Mucosa of stomach (tissue), 1 donor: ENCODE results near the gene ANKRD10.

ENCODE experiments used
- H3K27me3 ChIP-seq: one replicate; pipeline ENCODE4 v1.7.0; 2013; ENCODE audit warnings: mild to moderate bottlenecking, low read length; ENCODE audit not compliant: control insufficient read depth, insufficient read depth
- H3K36me3 ChIP-seq: one replicate; pipeline ENCODE4 v1.7.0; 2013; ENCODE audit warnings: low read length; ENCODE audit not compliant: control insufficient read depth, insufficient read depth
- H3K4me1 ChIP-seq: one replicate; pipeline ENCODE4 v1.7.0; 2013; ENCODE audit warnings: mild to moderate bottlenecking, low read length; ENCODE audit not compliant: control insufficient read depth, insufficient read depth
- H3K4me3 ChIP-seq: one replicate; pipeline ENCODE4 v1.7.0; 2013; ENCODE audit warnings: low read length
- H3K9ac ChIP-seq: one replicate; pipeline ENCODE4 v1.7.0; 2013; ENCODE audit warnings: mild to moderate bottlenecking, low read length, moderate library complexity
- H3K9me3 ChIP-seq: one replicate; pipeline ENCODE4 v1.7.0; 2013; ENCODE audit warnings: mild to moderate bottlenecking, low read length, moderate library complexity; ENCODE audit not compliant: control insufficient read depth
- donor health status: Pancreatic carcinoma.

Gene ANKRD10

GRCh38 chr13:110886870-110887596 is 27.8 kb downstream of the ANKRD10 start:
- H3K27me3 ChIP-seq, result no peaks in the 10 kb centered on the region
- no peak overlapping the region for H3K9ac ChIP-seq
- no peak overlapping the region for H3K4me3 ChIP-seq
- no peaks in the 10 kb centered on the region for H3K9me3 ChIP-seq
- H3K4me1 ChIP-seq, result no peaks in the 10 kb centered on the region
- H3K36me3 ChIP-seq, result no peaks in the 10 kb centered on the region

- Histone ChIP-seq H3K9me3 (no peaks in the 10 kb centered on the region), H3K27me3 (no peaks in the 10 kb centered on the region), H3K36me3 (no peaks in the 10 kb centered on the region), H3K4me3 (no peak overlapping the region), H3K9ac (no peak overlapping the region), H3K4me1 (no peaks in the 10 kb centered on the region)
These were observed 28.7 kb downstream of the ANKRD10 start for GRCh38 chr13:110885966-110886869.

- Histone ChIP-seq H3K36me3 (no peaks in the 10 kb centered on the region), H3K4me3 (no peak overlapping the region), H3K4me1 (no peaks in the 10 kb centered on the region), H3K9ac (no peak overlapping the region), H3K27me3 (no peaks in the 10 kb centered on the region), H3K9me3 (no peaks in the 10 kb centered on the region)
These were observed 29.4 kb downstream of the ANKRD10 start for GRCh38 chr13:110885516-110885915.

- Histone ChIP-seq H3K36me3 (no peaks in the 10 kb centered on the region), H3K9ac (no peak overlapping the region), H3K27me3 (no peaks in the 10 kb centered on the region), H3K9me3 (no peaks in the 10 kb centered on the region), H3K4me1 (no peaks in the 10 kb centered on the region), H3K4me3 (no peak overlapping the region)
These were observed 30.4 kb downstream of the ANKRD10 start for GRCh38 chr13:110884517-110884916.

- H3K4me1 ChIP-seq, result no peaks in the 10 kb centered on the region
- H3K27me3 ChIP-seq, result no peaks in the 10 kb centered on the region
- H3K9me3 ChIP-seq, result no peaks in the 10 kb centered on the region
- no peak overlapping the region for H3K4me3 ChIP-seq
- no peaks in the 10 kb centered on the region for H3K36me3 ChIP-seq
- H3K9ac ChIP-seq, result no peak overlapping the region
These were observed 31.3 kb downstream of the ANKRD10 start for GRCh38 chr13:110883542-110883941.

- no peak overlapping the region for H3K9ac ChIP-seq
- no peaks in the 10 kb centered on the region for H3K36me3 ChIP-seq
- H3K9me3 ChIP-seq, result no peaks in the 10 kb centered on the region
- H3K27me3 ChIP-seq, result no peaks in the 10 kb centered on the region
- H3K4me1 ChIP-seq, result no peaks in the 10 kb centered on the region
- H3K4me3 ChIP-seq, result no peak overlapping the region
These were observed 31.9 kb downstream of the ANKRD10 start for GRCh38 chr13:110882972-110883371.

- no peak overlapping the region for H3K9ac ChIP-seq
- H3K27me3 ChIP-seq, result no peaks in the 10 kb centered on the region
- no peak overlapping the region for H3K4me3 ChIP-seq
- no peaks in the 10 kb centered on the region for H3K9me3 ChIP-seq
- no peaks in the 10 kb centered on the region for H3K4me1 ChIP-seq
- no peaks in the 10 kb centered on the region for H3K36me3 ChIP-seq
These were observed 32.8 kb downstream of the ANKRD10 start for GRCh38 chr13:110881839-110882627.

GRCh38 chr13:110880627-110881026 is 34.2 kb downstream of the ANKRD10 start:
- Histone ChIP-seq H3K4me1 (no peaks in the 10 kb centered on the region), H3K4me3 (no peak overlapping the region), H3K9ac (no peak overlapping the region), H3K9me3 (no peaks in the 10 kb centered on the region), H3K36me3 (no peaks in the 10 kb centered on the region), H3K27me3 (no peaks in the 10 kb centered on the region)

- Histone ChIP-seq H3K4me1 (peaks cover 8% of the 10 kb centered on the region), H3K9ac (no peak overlapping the region), H3K4me3 (no peak overlapping the region), H3K9me3 (no peaks in the 10 kb centered on the region), H3K27me3 (no peaks in the 10 kb centered on the region), H3K36me3 (no peaks in the 10 kb centered on the region)
These were observed 35.4 kb downstream of the ANKRD10 start for GRCh38 chr13:110879482-110879881.

- H3K9me3 ChIP-seq, result no peaks in the 10 kb centered on the region
These were observed 37.1 kb downstream of the ANKRD10 start for GRCh38 chr13:110877737-110878258.

GRCh38 chr13:110876609-110877008 is 38.3 kb downstream of the ANKRD10 start:
- Histone ChIP-seq H3K9me3 (no peaks in the 10 kb centered on the region), H3K4me1 (peaks cover 8% of the 10 kb centered on the region), H3K36me3 (no peaks in the 10 kb centered on the region), H3K4me3 (no peak overlapping the region), H3K9ac (no peak overlapping the region), H3K27me3 (no peaks in the 10 kb centered on the region)

More at GRCh38 chr13:110877737-110878258, 37.1 kb downstream of the ANKRD10 start:
- no peaks in the 10 kb centered on the region for H3K36me3 ChIP-seq
- H3K4me3 ChIP-seq, result no peak overlapping the region
- H3K9ac ChIP-seq, result no peak overlapping the region
- peaks cover 8% of the 10 kb centered on the region for H3K4me1 ChIP-seq
- H3K27me3 ChIP-seq, result no peaks in the 10 kb centered on the region
